GM19397 (cell line): Measurements from ENCODE around the gene TCP11L1.

Source experiments
- ATAC-seq: cut with Tn5 transposase; IDR thresholded peaks from one replicate; pipeline ENCODE4 v1.9.1; 2021; ENCODE audit warnings: mild to moderate bottlenecking, moderate library complexity; ENCODE audit not compliant: unreplicated experiment

Gene TCP11L1, protein sequence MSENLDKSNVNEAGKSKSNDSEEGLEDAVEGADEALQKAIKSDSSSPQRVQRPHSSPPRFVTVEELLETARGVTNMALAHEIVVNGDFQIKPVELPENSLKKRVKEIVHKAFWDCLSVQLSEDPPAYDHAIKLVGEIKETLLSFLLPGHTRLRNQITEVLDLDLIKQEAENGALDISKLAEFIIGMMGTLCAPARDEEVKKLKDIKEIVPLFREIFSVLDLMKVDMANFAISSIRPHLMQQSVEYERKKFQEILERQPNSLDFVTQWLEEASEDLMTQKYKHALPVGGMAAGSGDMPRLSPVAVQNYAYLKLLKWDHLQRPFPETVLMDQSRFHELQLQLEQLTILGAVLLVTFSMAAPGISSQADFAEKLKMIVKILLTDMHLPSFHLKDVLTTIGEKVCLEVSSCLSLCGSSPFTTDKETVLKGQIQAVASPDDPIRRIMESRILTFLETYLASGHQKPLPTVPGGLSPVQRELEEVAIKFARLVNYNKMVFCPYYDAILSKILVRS

DNA sequence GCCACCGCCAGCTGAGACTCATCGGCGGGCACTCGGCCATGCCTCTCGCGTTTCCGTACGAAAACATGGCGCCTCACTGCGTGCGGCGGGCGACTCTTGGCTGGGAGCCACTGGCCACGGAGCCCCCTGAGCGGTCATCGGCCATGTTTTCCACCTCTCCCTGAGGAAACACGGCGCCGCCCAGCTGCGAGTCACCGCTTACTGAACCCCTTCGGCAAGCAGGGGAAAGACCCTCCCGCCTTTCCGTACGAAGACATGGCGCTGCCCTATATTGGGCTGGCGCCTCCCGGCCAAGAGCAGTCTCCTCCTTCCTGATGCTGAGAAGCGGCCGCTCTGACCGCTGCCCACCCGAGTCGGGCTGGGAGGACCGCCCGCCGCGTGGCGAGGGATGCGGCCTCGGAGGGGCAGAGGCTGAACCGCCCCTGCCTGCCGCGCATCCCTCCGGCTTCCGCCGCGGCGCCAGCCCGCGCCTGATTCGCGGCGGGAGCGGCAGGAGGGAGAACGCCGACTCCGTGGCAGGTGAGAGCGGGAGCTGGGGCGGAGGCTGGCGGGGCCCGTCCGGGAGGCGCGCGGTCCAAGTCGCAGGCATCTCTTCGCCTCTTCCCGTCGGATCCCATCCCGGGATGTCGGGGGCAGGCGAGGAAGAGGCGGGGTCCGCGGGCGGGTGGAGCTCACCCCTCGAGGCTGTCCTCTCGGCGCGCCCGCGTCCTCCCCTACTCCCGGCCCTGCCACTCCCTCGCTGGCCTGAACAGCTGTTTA lies at the start of gene TCP11L1:
Gene TCP11L1, plus strand, starts transcription at position 299 of the 759 bp plus-strand sequence. CDS start 4,202 bp downstream, outside the sequence.
- ATAC-seq, result peak; percentile 80

DNA sequence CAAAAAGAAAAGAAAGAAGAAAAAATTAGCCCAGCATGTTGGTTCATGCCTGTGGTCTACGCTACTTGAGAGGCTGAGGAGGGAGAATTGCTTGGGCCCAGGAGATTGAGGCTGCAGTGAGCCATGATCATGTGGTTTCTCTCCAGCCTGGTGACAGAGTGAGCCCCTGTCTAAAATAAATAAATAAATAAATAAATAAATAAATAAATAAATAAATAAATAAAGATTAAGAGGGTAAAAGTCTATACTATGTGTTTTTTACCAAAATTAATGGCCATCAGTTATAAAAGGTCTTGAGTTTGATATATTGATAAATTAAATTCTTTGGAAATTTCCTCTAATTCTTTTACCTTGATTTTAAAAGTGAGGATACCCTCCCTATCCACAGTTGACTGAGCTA lies 48.9 kb upstream of the TCP11L1 start:
- no peak for ATAC-seq

DNA sequence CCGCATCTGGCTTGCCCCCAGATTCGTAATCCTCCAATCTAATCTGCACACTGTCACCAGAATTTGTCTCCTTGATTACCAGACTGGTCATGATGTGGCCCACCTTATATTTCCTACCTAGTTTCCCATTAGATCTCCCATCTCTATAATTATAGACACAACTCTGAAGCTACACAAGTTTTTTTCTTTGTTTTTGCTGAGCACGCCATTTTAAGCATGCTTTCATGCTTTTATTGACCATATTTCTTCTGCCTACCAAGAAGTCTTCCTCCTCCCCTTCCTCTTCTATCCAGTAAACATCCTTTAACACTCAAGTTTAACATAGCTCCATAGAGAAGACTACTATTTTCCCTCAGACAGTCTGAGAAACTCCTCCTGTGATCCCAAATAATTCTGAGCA lies 47.9 kb upstream of the TCP11L1 start:
- no peak for ATAC-seq

DNA sequence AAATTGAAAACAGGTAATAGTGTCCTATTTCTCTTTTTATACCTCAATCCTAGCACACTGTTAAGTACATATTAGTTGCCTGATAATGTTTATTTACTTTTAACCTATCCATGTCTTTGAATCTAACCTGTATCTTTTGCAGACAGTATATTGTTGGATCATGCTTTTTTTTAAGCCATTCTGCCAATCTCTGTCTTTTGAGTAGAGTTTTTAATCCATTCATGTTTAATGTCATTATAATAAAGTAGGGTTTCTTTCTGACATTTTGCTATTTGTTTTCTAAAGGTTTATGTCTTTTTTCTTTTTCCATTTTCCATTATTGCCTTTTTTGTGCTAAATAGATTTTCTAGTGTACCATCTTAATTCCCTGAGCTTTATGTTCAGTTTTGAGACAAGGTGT lies 47.5 kb upstream of the TCP11L1 start:
- ATAC-seq, result no peak

DNA sequence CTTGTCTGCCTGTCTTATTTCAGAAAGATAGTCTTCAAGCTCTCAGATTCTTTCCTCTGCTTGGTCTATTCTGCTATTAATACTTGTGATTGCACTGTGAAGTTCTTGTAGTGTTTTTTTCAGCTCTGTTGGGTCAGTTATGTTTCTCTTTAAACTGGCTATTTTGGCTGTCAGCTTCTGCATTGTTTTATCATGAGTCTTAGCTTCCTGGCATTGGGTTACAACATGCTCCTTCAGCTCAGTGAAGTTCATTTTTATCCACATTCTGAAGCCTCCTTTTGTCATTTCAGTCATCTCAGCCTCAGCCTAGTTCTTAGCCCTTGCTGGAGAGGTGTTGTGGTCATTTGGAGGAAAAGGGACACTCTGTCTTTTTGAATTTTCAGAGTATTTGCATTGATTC lies 39.2 kb upstream of the TCP11L1 start:
- no peak for ATAC-seq

DNA sequence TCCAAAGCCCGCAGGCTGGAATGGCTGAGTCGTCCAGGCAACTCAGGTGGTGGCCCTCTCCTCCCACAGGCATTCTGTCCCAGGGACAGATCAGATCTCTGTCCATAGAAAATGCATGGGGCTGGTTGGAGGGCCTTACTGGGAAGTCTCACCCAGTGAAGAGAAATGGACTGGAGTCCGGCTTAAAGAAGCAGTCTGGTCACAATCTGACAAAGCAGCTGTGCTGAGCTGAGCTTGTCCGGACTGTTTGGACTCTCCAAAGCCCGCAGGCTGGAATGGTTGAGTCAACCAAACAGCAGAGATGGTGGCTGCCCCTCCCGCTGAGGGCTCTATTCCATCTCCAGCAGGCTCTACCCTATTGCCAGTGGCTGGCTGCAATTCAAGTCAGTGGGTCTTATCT lies 38.1 kb upstream of the TCP11L1 start:
- ATAC-seq, result no peak

DNA sequence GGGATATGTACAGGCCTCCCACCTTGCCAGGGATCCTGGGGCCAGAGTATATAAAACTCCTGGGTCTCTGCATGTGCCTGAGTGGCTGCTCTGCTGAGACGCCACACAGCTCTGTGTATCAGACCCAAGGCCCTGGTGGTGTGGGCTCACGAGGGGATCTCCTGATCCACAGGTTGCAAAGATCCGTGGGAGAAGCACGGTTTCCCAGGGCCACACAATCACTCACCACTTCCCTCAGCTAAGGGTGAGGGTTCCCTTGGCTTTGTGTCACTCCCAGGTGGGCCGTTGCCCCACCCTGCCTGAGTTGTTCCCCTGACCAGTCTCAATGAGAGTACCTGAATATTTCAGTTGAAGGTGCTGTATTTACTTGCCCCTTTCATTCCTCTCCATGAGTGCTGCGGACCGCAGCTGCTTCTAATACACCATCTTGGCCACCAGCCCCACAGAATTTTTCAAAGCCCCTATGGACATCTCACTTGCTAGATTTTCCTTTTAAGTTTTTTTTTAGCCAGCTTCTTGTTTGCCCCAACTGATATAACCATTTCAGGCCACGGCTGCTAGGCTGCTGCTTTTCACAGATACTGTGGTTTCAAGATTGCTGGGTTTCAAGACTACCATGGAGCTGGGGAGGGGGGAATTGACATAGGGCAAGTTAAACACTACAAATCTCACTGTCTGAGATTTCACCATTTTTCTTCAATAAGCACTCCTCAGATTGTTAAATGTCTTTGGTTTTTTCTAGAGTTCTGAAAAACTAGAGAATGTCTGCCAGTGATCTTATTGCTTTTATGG lies 37.4 kb upstream of the TCP11L1 start:
- ATAC-seq, result no peak

DNA sequence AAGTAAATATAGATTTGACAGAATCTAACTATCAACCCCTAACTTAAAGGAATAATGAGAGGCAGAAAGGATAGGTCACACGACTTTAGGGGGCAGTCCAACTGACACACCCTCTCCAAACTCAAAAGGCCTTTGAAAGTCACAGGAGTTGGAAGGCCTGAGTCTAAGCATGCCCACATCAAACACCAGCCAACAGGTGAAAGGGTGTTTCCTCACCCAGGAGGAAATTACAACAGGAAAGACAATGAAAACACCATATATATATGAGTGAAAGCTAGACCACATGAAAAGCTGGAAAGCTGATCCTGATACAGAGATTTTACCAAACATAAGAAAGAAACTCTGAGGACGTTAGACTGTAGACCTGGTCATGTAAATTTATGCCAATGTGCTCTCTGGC lies 34.2 kb upstream of the TCP11L1 start:
- no peak for ATAC-seq

DNA sequence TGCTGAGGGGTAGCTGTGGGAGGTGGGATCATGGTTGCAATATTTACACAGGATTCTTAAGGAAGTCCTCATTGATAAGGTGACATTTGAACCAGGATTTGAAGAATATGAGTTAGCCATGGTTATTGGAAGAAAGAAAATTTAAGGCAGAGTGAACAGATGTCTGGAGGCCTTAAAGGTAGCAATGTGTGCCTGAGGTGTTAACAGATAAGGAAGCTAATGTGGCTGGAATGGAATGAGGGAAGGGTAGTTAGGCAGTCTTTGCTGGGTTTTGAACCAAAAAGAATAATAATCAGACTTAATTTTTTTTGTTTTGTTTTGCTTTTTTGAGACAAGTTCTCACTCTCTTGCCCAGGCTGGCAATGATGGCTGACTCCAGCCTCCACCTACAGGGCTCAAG lies 33.4 kb upstream of the TCP11L1 start:
- no peak for ATAC-seq

DNA sequence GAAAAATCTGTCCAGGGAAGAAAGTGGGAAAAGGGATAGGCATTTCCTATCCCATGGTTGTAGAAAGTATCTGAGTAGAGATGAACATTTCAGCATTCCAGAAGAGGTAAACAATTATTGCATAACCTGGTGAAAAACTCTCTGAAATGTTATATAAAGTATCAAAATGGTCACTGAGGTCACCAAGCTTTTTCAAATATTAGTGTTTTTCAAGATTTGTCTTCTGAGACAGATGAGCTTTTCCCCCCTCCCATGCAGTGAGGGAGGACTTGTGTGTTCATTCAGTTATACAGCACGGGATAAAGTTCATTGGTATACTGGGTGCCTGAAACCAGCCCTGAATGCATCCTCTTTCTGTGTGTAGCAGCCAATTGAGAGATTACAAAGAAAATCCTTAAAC lies 25.6 kb upstream of the TCP11L1 start:
- no peak for ATAC-seq

DNA sequence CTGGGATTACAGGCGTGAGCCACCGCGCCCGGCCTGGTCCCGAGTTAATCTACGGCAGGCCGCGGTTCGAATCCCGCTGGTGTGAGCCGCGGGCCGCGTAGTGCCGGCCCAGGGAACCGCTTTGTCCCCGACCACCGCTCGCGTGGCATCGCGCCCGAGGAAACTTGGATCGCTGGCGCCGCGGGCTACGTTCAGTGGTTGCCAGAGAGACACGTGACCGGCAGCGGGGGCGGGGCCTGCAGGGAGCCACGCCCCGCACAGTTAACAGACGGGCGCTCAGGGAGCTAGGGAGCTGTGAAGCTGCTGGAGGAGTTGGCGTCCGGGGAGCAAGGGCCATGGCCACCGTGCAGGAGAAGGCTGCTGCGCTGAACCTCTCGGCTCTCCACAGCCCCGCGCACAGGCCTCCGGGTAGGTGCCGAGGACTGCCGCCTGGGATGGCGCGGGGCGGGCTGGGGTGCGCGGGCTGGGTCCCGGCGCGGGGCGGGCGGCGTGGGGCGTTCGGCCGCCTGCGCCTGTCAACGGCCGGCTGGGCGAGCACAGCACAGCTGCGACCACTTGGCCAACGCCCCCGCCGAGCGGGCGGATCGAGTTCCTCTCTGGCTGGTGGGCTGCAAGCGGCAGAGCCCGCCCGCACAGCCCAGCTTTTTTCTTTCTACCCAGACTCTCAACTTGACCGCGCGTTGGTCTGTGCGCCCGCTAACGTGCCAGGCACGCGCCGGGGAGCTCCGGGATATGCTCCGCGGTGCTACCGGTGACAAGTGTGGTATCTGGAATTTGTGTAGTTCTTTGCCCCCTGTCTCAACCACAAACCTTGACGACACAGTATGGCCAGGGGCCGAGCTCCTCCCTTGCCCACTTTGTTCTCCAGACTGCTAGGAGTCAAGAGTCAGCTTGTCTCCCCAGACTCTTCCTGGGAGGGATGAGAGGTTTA lies 23.5 kb upstream of the TCP11L1 start, which contains the start of gene DEPDC7:
Gene DEPDC7, plus strand, starts transcription at position 258 of the 931 bp plus-strand sequence. Its CDS starts 78 bp downstream, at position 336.
- peak; percentile 85 for ATAC-seq

DNA sequence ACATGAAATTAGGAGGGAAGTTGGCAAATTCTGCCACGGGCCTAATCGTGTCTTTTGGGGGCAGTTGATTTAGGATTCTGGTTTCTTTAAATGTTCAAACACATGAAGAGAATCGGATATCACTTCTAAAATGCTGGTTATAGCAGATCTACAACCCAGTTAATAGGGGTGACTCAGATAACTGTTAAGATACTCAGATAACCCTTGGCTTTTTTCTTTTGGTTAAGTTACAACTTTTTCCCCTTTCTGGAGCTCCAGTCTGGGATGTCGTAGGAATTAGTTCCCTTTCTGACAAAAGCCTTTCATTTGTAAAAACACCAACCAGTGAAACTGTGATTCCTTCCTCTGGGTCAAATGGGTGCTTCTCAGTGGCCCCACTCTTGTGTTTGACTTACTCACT lies 22.7 kb upstream of the TCP11L1 start:
- no peak for ATAC-seq

DNA sequence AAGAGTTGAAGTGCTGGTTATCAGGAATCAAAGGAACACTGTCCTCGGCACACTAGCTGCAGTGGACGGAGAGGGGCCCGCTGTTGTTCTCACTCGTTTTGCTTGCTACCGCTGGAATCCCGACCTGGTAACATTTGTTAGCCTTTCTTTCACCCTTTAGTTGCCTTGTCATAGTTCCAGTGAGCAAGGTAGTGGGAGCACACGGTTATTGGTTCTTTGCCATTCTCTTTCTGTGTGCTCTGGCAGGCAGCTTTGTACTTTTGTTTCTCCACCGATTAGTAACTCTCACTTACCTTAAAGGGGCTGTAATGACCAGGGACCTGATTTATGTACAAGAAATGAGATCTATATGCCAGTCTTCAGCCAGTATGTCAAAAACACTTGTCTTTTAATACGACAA lies 21.9 kb upstream of the TCP11L1 start:
- no peak for ATAC-seq

DNA sequence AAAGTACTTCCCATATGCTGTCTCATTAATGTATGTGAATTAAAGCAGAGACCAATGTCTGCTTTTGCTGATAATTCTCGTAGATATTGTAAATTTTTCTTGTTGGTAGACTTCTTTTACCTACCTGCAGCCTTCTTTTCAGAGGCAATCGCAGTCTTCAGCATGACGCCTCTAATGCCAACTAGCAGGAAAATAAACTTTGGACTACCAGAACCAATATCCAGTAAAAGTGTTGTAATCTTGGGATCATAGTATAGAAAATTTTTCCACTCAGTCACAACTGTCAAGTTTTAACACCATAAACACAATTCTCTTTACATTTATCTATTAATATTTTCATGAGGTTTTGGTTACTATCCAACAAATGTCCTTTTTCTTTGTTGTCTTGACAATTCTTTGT lies 21.4 kb upstream of the TCP11L1 start:
- ATAC-seq, result no peak

DNA sequence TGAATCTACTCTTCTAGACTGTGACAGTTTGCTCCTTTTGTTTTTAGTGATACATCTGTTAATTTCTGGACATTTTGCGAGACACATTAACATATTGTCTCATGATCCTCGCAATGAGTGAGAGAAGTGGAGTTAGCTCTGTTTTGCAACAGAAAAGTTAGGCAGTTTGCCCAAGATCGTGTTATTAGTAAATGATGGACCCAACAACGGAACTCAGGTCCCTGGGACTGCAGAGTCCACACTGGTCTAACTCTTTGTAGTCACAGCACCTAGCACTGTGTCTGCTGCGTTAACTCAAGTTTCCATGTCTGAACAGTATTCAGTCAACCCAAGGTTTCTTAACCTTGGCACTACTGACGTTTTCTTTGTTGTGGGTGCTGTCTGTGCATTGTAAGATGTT lies 20.5 kb upstream of the TCP11L1 start:
- no peak for ATAC-seq

DNA sequence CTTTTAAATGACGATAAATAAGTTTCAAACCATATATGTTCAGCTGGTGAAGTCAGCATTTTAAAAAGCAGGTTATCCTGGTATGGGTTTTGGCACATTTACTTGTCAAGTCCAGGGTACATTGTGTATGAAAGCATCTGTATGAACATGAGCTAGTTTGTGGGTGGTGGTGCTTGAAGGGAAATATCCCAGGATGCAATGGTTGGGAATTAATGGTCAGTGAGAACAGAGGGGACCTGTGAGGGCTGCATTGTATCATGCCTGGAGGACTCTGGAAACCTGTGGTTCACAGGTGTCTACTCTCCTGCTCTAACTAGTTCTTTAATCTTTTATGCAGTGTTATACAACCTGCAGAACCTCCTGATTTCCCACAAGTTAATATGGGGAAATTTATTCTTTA lies 17.9 kb upstream of the TCP11L1 start:
- ATAC-seq, result no peak

DNA sequence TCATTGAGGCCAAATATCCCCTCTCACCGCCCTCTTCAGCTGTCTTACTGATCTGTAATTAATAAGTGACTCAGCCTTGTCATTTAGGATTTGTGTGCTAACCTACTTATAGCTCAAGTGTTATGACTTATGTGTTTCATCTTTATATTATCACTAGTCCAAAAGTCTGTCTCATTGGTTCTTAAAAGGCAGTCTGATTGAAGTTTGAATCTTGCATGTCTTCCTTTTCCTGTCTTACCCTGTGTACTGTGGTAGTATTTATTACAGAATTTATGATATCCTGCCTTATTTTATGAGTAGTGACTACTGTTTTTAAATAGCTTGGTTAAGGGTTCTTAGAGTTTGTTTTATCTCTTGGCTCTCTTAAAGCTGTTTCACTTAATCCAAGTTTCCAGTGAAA lies 17.4 kb upstream of the TCP11L1 start:
- no peak for ATAC-seq

DNA sequence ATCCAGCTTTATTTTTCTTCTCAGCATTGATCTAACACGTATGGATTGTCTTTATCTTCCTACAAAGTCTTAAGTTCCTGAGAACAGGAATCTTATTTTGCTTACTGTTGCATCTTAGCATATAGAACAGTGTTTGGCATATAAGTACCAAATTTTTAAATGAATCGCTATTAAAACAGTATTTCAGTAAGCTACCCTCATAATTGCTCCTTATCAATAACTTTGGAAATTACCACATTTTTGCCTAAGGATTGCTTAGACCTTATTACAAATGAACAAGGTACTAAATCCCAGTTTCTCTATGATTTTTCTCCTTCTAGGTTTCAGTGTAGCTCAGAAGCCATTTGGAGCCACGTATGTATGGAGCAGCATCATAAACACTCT lies 14.0 kb upstream of the TCP11L1 start:
- no peak for ATAC-seq

DNA sequence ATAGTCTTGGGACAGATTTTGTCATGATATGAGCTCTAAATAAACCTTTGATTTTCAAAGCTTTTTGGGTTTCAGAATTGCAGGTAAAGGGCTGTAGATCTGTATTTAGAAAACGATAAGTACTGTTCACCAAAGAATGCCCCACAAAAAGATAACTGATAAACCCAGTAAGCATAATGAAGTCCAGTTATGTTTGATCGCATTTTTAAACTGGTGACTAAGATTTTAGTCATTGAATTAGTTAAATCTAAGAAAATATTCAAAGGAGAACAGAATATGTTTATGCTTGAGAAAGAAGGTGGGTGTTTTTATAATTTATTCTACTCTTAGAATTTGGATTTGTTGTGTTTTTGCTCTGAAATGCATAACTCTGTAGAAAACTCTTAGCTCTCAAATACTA lies 12.1 kb upstream of the TCP11L1 start:
- ATAC-seq, result no peak

DNA sequence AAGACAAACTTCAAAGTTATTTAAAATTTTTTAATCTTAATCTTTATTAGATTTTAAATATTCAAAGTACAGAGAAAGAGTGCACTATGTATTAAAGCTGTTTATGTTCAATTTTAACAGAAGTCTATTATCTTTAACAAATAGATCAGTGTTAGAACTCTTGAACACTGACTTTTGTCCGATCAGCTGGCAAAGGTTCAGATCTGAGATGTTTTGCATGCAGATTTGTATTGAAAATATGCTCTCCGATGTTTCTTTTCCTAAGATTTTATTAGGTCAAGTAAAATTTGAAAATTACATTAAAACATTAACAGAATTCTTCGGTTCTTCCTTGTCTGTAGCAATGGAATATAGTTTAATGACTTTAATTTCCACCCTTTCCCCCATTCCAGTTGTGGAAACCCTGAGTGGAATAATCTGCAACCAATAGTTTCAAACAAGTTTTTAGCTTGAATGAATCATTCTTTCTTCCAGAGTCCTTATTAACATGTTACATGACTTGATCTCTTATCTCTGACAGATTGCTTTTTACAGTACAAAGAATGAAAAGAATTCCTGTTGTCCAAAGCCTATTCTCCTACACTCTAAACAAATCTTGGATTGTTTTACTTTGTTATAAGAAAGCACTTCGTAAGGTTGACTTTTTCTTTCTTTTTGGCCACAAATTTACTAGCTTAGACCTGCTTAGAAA lies 11.4 kb upstream of the TCP11L1 start:
- no peak for ATAC-seq
